Thyroid gland (tissue), 4 donors: ENCODE measurements around the gene SULF2.

Source experiments
- CTCF ChIP-seq, 6 experiments: fragments of 200-600 bp in 3 of 6; fragments of 450-650 bp in 3 of 6; sonication (generic) in 3 of 6; IDR thresholded peaks; one replicate each; pipeline ENCODE4 v1.5.1; 2016 to 2019; ENCODE audit warnings: antibody characterized with exemption in 6 of 6, mild to moderate bottlenecking in 2 of 6, inconsistent platforms in 1 of 6, moderate library complexity in 1 of 6
- POLR2A ChIP-seq, 2 donors: fragments of 450-650 bp; IDR thresholded peaks; one replicate each; pipeline ENCODE4 v1.6.1; 2017; ENCODE audit warnings: antibody characterized with exemption in 2 of 2, mild to moderate bottlenecking in 2 of 2, moderate library complexity in 1 of 2

- TF ChIP-seq CTCF (IDR thresholded peaks at IDR 0.05) (no peak), POLR2A (IDR thresholded peaks at IDR 0.05) (no peak)
These were observed 24.4 kb downstream of the SULF2 start for GRCh38 chr20:47760686-47761481.
